ENCODE data around the gene ARRDC1. TPM values are rescaled to one million over a fixed set of nuclear protein-coding genes. Genes with fewer than 3 reads are reported as not detected.

Gene ARRDC1
- total RNA-seq, 4 donors from 2014 or later = 53.3 to 121 (median 89.6) TPM

DNA sequence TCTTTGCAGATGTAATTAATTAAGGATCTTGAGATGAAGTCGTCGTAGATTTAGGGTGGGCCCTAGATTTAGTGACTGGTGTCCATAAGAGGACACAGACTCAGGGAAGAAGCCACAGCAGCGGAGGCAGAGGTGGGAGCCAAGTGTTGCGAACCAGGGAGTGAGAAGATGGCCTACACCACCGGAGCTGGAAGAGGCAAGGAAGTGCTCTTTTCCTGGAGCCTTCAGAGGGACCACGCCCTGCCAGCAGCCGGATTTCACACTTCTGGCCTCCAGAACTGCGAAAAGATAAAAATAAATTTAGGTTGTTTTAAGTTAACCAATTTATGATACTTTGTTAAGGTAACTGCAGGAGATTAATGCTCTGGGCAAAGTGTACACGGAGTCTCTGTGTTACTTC, 44.1 kb downstream of the ARRDC1 start:
- Histone ChIP-seq H3K27me3 (no peaks in the 10 kb centered on the region), H3K9me3 (no peaks in the 10 kb centered on the region), H3K36me3 (peaks cover 0 to 75% (median 0%) of the 10 kb centered on the region in 3 donors), H3K4me3 (no peak overlapping the region), H3K27ac (no peak overlapping the region), H3K4me1 (peaks cover 0 to 7% (median 0%) of the 10 kb centered on the region in 3 donors)
- TF ChIP-seq, protein P1, sequence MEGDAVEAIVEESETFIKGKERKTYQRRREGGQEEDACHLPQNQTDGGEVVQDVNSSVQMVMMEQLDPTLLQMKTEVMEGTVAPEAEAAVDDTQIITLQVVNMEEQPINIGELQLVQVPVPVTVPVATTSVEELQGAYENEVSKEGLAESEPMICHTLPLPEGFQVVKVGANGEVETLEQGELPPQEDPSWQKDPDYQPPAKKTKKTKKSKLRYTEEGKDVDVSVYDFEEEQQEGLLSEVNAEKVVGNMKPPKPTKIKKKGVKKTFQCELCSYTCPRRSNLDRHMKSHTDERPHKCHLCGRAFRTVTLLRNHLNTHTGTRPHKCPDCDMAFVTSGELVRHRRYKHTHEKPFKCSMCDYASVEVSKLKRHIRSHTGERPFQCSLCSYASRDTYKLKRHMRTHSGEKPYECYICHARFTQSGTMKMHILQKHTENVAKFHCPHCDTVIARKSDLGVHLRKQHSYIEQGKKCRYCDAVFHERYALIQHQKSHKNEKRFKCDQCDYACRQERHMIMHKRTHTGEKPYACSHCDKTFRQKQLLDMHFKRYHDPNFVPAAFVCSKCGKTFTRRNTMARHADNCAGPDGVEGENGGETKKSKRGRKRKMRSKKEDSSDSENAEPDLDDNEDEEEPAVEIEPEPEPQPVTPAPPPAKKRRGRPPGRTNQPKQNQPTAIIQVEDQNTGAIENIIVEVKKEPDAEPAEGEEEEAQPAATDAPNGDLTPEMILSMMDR (IDR thresholded peaks at IDR 0.05) = no peak
- no peak for TF ChIP-seq POLR2A (IDR thresholded peaks at IDR 0.05)
- DNase-seq = no peak
- 73 to 86% methylated on average over 9 of the region's 9 CpGs for WGBS, 2 donors
- intact Hi-C loops (cut with DNase I) = no loop called here

DNA sequence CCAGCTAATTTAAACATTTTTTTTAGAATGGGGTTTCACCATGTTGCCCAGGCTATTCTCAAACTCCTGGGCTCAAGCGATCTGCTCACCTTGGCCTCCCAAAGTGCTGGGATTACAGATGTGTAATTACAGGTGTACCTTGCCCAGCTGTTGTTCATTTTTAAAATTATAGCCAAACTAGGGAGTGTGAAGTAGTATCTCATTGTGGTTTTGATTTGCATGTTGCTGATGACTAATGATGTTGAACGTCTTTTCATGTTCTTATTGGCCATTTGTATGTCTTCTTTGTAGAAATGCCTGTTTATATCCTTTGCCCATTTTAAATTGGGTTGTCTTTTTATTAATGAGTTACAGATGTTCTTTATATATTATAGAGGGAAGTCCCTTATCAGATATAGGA, 44.8 kb downstream of the ARRDC1 start:
- Histone ChIP-seq H3K4me3 (no peak overlapping the region), H3K9me3 (no peaks in the 10 kb centered on the region), H3K27me3 (no peaks in the 10 kb centered on the region), H3K4me1 (peaks cover 0 to 7% (median 0%) of the 10 kb centered on the region in 3 donors), H3K36me3 (peaks cover 0 to 82% (median 0%) of the 10 kb centered on the region in 3 donors), H3K27ac (no peak overlapping the region)
- WGBS, 2 donors = 44 to 67% methylated on average over 2 of the region's 2 CpGs
- TF ChIP-seq POLR2A (IDR thresholded peaks at IDR 0.05) = no peak
- TF ChIP-seq, protein P1 (IDR thresholded peaks at IDR 0.05) = no peak
- intact Hi-C loops (cut with DNase I) = no loop called here
- DNase-seq = no peak

DNA sequence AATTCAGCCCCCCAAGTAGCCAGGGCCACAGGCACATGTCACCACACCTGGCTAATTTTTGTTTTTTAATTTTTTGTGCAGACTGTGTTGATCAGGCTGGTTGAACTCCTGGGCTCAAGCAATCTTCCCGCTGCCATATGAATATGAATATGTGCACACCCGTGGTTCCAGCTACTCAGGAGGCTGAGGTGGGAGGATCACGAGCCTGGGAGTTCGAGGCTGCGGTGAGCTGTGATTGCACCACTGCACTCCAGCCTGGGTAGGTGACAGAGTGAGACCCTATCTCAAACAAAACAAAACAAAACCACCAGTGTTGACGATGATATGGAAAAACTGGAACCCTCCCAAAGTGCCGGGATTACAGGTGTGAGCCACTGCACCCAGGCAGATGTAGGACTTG, 45.3 kb downstream of the ARRDC1 start:
- no peaks in the 10 kb centered on the region for H3K9me3 ChIP-seq
- peaks cover 0 to 85% (median 0%) of the 10 kb centered on the region in 3 donors for H3K36me3 ChIP-seq
- no peak overlapping the region for H3K27ac ChIP-seq
- no peak overlapping the region for H3K4me3 ChIP-seq
- H3K4me1 ChIP-seq = peaks cover 0 to 7% (median 0%) of the 10 kb centered on the region in 3 donors
- WGBS, 2 donors = 88% methylated on average over 6 to 7 of the region's 7 CpGs
- TF ChIP-seq, protein P1 (IDR thresholded peaks at IDR 0.05) = no peak
- no peak for TF ChIP-seq POLR2A (IDR thresholded peaks at IDR 0.05)
- DNase-seq = no peak
- intact Hi-C loops (cut with DNase I) = no loop called here
- H3K27me3 ChIP-seq = no peaks in the 10 kb centered on the region

DNA sequence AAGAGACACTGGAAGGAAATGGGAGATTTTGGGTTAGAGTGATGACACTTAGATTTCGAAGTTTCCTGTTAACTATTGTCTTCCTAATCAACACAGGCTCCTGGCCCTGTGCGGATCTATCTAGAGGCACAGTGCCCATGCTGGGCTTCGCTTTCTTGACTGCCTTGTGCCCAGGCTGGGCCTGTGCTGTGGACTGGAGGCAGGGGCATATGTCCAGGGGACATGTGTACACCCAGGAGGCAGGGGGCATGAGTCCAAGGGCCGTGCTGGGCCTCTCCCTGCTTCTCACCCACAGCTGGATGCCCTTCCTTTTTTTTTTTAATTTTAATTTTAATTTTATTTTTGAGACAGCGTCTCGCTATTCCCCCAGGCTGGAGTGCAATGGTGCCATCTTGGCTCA, 50.9 kb downstream of the ARRDC1 start:
- intact Hi-C loops (cut with DNase I) = no loop called here
- peaks cover 0 to 54% (median 0%) of the 10 kb centered on the region in 3 donors for H3K36me3 ChIP-seq
- no peak for DNase-seq
- TF ChIP-seq POLR2A (IDR thresholded peaks at IDR 0.05) = no peak
- TF ChIP-seq, protein P1 (IDR thresholded peaks at IDR 0.05) = no peak
- 95 to 96% methylated on average over 6 of the region's 6 CpGs for WGBS, 2 donors
- no peaks in the 10 kb centered on the region for H3K4me1 ChIP-seq
- no peaks in the 10 kb centered on the region for H3K9me3 ChIP-seq
- no peak overlapping the region for H3K4me3 ChIP-seq
- no peak overlapping the region for H3K27ac ChIP-seq
- no peaks in the 10 kb centered on the region for H3K27me3 ChIP-seq

DNA sequence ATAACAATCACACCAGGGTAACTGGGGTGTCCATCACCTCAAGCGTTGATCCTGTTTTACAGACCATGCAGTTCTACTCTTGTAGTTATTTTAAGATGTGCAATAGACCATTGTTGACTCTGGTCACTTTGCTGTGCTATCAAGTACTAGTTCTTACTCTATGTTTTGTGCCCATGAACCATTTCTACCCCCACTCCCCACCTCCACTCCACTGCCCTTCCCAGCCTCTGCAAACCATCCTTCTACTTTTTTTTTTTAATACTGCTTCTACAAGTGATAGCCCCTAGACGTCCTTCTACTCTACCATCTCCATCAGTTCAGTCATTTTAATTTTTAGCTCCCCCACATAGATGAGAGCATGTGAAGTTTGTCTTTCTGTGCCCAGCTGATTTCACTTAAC, 52.1 kb downstream of the ARRDC1 start:
- WGBS, 2 donors = 80 to 82% methylated on average over 2 of the region's 2 CpGs
- Histone ChIP-seq H3K27me3 (no peaks in the 10 kb centered on the region), H3K4me3 (no peak overlapping the region), H3K27ac (no peak overlapping the region), H3K9me3 (no peaks in the 10 kb centered on the region), H3K4me1 (no peaks in the 10 kb centered on the region), H3K36me3 (peaks cover 0 to 42% (median 0%) of the 10 kb centered on the region in 3 donors)
- TF ChIP-seq, protein P1 (IDR thresholded peaks at IDR 0.05) = no peak
- no peak for TF ChIP-seq POLR2A (IDR thresholded peaks at IDR 0.05)
- intact Hi-C loops (cut with DNase I) = no loop called here
- DNase-seq = no peak
